KMS-11 (cell line): ENCODE measurements around the gene GRIN2C.
A peak's percentile ranks its signal among the peaks of the same experiment; 100 is the strongest.

ENCODE experiments used
- H2AFZ ChIP-seq: fragments of 200-600 bp; sonication (generic); 2 replicates; pipeline ENCODE4 v1.6.1; 2016; ENCODE audit warnings: antibody characterized with exemption, mixed run types, low read depth
- H3K27ac ChIP-seq: fragments of 200-600 bp; sonication (generic); 2 replicates; pipeline ENCODE4 v1.6.1; 2016; ENCODE audit warnings: mild to moderate bottlenecking, mixed run types
- H3K27me3 ChIP-seq: fragments of 200-600 bp; sonication (generic); 2 replicates; pipeline ENCODE4 v1.6.1; 2017; ENCODE audit warnings: mild to moderate bottlenecking, low read depth, mixed run types, moderate library complexity; ENCODE audit not compliant: insufficient read depth
- H3K36me3 ChIP-seq: fragments of 200-600 bp; sonication (generic); 2 replicates; pipeline ENCODE4 v1.6.1; 2017; ENCODE audit warnings: mild to moderate bottlenecking, mixed run types; ENCODE audit not compliant: insufficient read depth
- H3K4me1 ChIP-seq: fragments of 200-600 bp; sonication (generic); 2 replicates; pipeline ENCODE4 v1.6.1; 2016; ENCODE audit warnings: mild to moderate bottlenecking, low read depth, mixed run types; ENCODE audit not compliant: poor library complexity, severe bottlenecking
- H3K4me2 ChIP-seq: fragments of 200-600 bp; sonication (generic); 2 replicates; pipeline ENCODE4 v1.7.0; 2016; ENCODE audit warnings: mild to moderate bottlenecking, mixed run types
- H3K4me3 ChIP-seq: fragments of 200-600 bp; sonication (generic); IDR thresholded peaks from 2 replicates; pipeline ENCODE4 v1.6.1; 2017; ENCODE audit warnings: low read depth, low read length, mixed read lengths; ENCODE audit not compliant: insufficient read depth
- H3K79me2 ChIP-seq: fragments of 200-600 bp; sonication (generic); 2 replicates; pipeline ENCODE4 v1.6.1; 2016; ENCODE audit warnings: low read depth, mixed run types; ENCODE audit not compliant: insufficient read depth
- H3K9ac ChIP-seq: fragments of 200-600 bp; sonication (generic); 2 replicates; pipeline ENCODE4 v1.6.1; 2016; ENCODE audit warnings: mild to moderate bottlenecking, mixed run types
- H4K20me1 ChIP-seq: fragments of 200-600 bp; sonication (generic); 2 replicates; pipeline ENCODE4 v1.6.1; 2016; ENCODE audit warnings: mild to moderate bottlenecking, mixed run types; ENCODE audit not compliant: insufficient read depth
- TF ChIP-seq, protein P1 (sequence below): fragments of 200-600 bp; sonication (generic); conservative IDR thresholded peaks from 2 replicates; pipeline ENCODE4 v1.6.1; 2017; ENCODE audit warnings: low read depth, mild to moderate bottlenecking, antibody characterized with exemption, low read length, moderate library complexity, mixed read lengths

GRIN2C gene

DNA sequence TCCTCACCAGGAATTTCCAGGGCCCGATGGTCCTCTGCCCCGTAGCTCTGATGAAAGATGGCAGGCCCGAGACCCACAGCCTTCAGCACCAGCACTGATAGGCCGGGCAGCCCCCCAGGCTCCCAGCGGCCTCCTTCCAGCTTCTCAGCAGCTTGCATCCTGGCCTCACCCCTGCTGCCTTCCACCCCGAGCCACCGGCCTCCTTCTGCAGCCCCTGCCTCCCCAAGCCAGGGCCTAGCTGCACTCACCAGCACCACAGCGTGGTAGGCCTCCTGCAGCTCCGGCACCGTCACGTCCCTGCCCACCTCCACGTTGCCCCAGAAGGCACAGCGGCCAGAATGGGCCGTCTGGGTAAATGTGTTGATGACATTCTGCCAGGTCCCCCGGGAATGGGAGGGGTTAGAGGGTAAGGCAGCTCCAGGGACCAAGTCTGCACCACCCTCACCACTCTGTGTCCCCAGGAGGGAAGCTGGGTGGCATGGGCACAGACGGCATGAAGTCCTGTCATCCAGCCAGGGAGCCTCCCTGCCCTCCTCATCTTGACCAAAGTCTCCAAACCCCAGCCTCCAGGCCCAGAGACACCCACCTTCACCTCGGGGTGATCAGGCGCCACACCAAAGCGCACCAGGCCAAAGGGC lies 6.6 kb upstream of the GRIN2C start:
- Histone ChIP-seq H3K4me1 (peaks cover 8% of the 10 kb centered on the region), H3K9ac (no peak overlapping the region), H2AFZ (no peak overlapping the region)

DNA sequence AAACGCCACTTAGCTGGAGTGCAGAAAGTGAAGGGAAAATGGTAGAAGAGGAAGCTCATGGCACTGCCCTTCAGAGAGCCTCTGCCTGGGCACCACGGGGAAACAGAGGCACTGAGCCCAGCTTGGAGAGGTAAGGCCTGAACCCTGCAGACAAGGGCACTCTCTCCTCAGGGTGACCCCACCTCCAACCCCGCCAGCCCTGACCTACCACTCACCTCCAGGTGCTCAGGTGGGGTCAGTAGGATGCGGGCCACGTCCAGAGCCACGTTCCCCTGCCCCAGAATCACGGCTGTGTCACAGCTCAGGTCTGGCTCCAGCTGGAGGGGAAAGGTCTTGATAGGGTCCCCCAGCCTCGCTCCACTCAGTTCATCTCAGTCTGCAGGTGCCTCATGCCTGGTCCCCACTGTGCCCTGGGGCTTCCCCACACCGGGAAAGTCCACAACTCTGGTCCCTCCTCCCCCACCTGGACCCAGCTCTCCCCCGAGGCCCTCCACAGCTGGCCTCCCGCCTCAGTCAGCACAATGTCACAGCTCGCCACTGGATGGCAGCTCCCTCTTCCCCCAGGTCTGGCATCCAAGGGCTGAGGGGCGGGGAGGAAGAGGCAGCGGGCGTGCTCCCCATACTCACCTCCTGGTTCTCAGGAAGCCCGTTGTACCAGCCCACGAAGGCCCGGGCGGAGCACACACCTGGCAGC lies 6.0 kb upstream of the GRIN2C start:
- TF ChIP-seq, protein P1, sequence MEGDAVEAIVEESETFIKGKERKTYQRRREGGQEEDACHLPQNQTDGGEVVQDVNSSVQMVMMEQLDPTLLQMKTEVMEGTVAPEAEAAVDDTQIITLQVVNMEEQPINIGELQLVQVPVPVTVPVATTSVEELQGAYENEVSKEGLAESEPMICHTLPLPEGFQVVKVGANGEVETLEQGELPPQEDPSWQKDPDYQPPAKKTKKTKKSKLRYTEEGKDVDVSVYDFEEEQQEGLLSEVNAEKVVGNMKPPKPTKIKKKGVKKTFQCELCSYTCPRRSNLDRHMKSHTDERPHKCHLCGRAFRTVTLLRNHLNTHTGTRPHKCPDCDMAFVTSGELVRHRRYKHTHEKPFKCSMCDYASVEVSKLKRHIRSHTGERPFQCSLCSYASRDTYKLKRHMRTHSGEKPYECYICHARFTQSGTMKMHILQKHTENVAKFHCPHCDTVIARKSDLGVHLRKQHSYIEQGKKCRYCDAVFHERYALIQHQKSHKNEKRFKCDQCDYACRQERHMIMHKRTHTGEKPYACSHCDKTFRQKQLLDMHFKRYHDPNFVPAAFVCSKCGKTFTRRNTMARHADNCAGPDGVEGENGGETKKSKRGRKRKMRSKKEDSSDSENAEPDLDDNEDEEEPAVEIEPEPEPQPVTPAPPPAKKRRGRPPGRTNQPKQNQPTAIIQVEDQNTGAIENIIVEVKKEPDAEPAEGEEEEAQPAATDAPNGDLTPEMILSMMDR, result no peak
- Histone ChIP-seq H3K4me1 (peaks cover 8% of the 10 kb centered on the region), H2AFZ (no peak overlapping the region), H3K9ac (no peak overlapping the region), H3K27me3 (peaks cover 14% of the 10 kb centered on the region), H3K36me3 (no peaks in the 10 kb centered on the region), H3K79me2 (no peaks in the 10 kb centered on the region), H3K4me3 (no peak overlapping the region), H3K4me2 (no peak overlapping the region), H3K27ac (no peak overlapping the region), H4K20me1 (no peaks in the 10 kb centered on the region)

More for the DNA sequence above, 6.6 kb upstream of the GRIN2C start:
- H3K4me3 ChIP-seq, result no peak overlapping the region
- no peaks in the 10 kb centered on the region for H3K79me2 ChIP-seq
- H3K27ac ChIP-seq, result no peak overlapping the region
- TF ChIP-seq, protein P1, result no peak
- H3K36me3 ChIP-seq, result no peaks in the 10 kb centered on the region
- no peak overlapping the region for H3K4me2 ChIP-seq
- peaks cover 9% of the 10 kb centered on the region for H3K27me3 ChIP-seq
- no peaks in the 10 kb centered on the region for H4K20me1 ChIP-seq

DNA sequence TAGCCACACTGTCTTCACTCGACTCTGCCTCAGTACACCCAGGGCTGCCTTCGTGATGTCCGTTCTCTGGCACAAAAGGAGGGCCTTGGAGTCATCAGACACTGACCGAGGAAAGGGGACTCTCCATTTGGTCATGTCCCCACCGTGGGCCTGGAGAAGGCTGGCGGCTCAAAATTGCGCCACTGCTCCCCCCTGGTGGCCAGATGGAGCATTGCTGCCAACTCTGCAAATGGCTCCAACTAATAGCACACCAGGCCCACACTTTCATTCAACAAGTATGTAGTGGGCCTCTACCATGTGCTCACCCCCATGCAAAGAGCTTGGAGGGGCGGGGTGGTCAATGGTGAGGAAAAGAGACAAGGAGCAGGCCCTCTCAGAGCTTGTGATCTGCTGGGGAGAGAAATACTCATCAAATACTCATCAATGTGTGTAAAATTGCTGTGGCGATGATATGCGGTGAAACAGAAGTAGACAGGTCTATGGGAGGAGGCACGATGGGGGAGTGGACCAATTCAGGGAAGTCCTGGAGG lies 5.2 kb upstream of the GRIN2C start:
- Histone ChIP-seq H3K4me1 (peaks cover 13% of the 10 kb centered on the region), H3K36me3 (no peaks in the 10 kb centered on the region), H4K20me1 (no peaks in the 10 kb centered on the region), H2AFZ (no peak overlapping the region), H3K27me3 (peaks cover 21% of the 10 kb centered on the region), H3K4me3 (no peak overlapping the region), H3K27ac (no peak overlapping the region), H3K4me2 (no peak overlapping the region), H3K79me2 (no peaks in the 10 kb centered on the region), H3K9ac (no peak overlapping the region)
- TF ChIP-seq, protein P1, result peak; percentile 98

DNA sequence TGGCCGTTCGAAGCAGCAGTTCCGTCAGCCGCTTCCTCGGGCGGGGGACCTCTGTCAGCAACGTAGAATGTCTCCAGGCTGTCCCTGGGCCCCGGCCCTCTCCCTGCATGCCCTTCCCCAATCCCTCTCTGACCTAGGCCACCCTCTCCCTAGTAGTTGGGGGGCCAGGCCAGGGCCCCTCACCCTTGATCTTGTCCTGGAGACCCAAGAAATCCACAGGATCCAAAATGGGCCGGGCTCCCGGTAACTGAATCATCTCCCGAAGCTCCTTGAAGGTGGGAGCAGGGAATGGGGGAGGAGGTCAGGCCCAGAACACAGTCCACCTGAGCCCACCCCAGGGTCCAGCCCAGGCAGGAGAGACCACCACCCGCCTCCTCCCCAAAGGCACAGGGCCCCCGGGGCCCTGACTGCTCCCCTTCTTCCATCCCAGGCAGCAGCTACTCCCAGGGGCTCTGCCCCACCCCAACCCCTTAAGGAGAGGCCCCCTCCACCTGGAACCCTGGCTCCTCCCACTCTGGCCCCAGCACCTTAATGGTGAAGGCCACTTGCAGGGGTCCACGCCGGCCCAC lies 4.7 kb upstream of the GRIN2C start:
- Histone ChIP-seq H3K4me2 (no peak overlapping the region), H3K27ac (no peak overlapping the region), H3K4me3 (no peak overlapping the region), H3K9ac (no peak overlapping the region), H4K20me1 (no peaks in the 10 kb centered on the region), H3K4me1 (peaks cover 13% of the 10 kb centered on the region), H3K36me3 (no peaks in the 10 kb centered on the region), H3K79me2 (no peaks in the 10 kb centered on the region), H3K27me3 (peaks cover 25% of the 10 kb centered on the region), H2AFZ (no peak overlapping the region)
- TF ChIP-seq, protein P1, result no peak
